Smooth muscle cell (in vitro differentiated cells): ENCODE measurements around the gene CPEB3. TPM values are rescaled to one million over a fixed set of nuclear protein-coding genes. Genes with fewer than 3 reads are reported as not detected.
A peak's percentile ranks its signal among the peaks of the same experiment; 100 is the strongest.

ENCODE experiments used
- DNase-seq: peaks from one replicate; lab custom pipeline; 2025; ENCODE audit not compliant: unreplicated experiment; lab: John Stamatoyannopoulos, UW
- H2AFZ ChIP-seq: fragments of 200-600 bp; sonication (generic); 2 replicates; pipeline ENCODE4 v1.6.0; 2016; ENCODE audit warnings: antibody characterized with exemption, low read depth, mild to moderate bottlenecking
- H3F3A ChIP-seq: fragments of 200-600 bp; sonication (generic); 2 replicates; pipeline ENCODE4 v1.6.0; 2017; ENCODE audit warnings: antibody characterized with exemption, low read depth
- H3K27ac ChIP-seq: fragments of 200-600 bp; sonication (generic); 2 replicates; pipeline ENCODE4 v1.5.1; 2016; ENCODE audit warnings: low read depth, mild to moderate bottlenecking
- H3K27me3 ChIP-seq: fragments of 200-600 bp; sonication (generic); 2 replicates; pipeline ENCODE4 v1.6.1; 2016; ENCODE audit warnings: low read depth, mild to moderate bottlenecking
- H3K36me3 ChIP-seq: fragments of 200-600 bp; sonication (generic); 2 replicates; pipeline ENCODE4 v1.5.1; 2016; ENCODE audit warnings: low read depth
- H3K4me1 ChIP-seq: fragments of 200-600 bp; sonication (generic); 2 replicates; pipeline ENCODE4 v1.5.1; 2016; ENCODE audit warnings: low read depth
- H3K4me2 ChIP-seq: fragments of 200-600 bp; sonication (generic); 2 replicates; pipeline ENCODE4 v1.6.0; 2016; ENCODE audit warnings: mild to moderate bottlenecking
- H3K4me3 ChIP-seq: fragments of 200-600 bp; sonication (generic); 2 replicates; pipeline ENCODE4 v1.5.1; 2016; ENCODE audit warnings: mild to moderate bottlenecking
- H3K79me2 ChIP-seq: fragments of 200-600 bp; sonication (generic); 2 replicates; pipeline ENCODE4 v1.6.0; 2016; ENCODE audit warnings: low read depth, mild to moderate bottlenecking
- H3K9ac ChIP-seq: fragments of 200-600 bp; sonication (generic); 2 replicates; pipeline ENCODE4 v1.6.0; 2016; ENCODE audit warnings: low read depth
- H3K9me3 ChIP-seq: fragments of 200-600 bp; sonication (generic); replicated peaks from 2 replicates; pipeline ENCODE4 v1.5.1; 2016; ENCODE audit warnings: low read depth
- H4K20me1 ChIP-seq: fragments of 200-600 bp; sonication (generic); 2 replicates; pipeline ENCODE4 v1.6.0; 2016; ENCODE audit warnings: low read depth
- WGBS: methylation state at CpG from one replicate; pipeline ENCODE4 v1.1.7; 2016; ENCODE audit warnings: low lambda C conversion rate; 5-methylcytosine and 5-hydroxymethylcytosine counted together
- polyA plus RNA-seq: library from polyadenylated mRNA; unstranded; fragments of >200 nt; fragmentation: Nextera tagmentation; extraction: Ambion mirVana; gene quantifications from 2 replicates; pipeline ENCODE4 v1.2.1, GENCODE V29; 2016
- total RNA-seq: library from RNA; depleted of rRNA; stranded (reverse); fragments of >200 nt; gene quantifications from 2 replicates; pipeline ENCODE4 v1.2.3, GENCODE V29; 2014
- TF ChIP-seq, protein P1 (sequence below): fragments of 200-600 bp; sonication (generic); IDR thresholded peaks from 2 replicates; pipeline ENCODE4 v1.5.1; 2017; ENCODE audit warnings: borderline replicate concordance, mild to moderate bottlenecking, antibody characterized with exemption; ENCODE audit not compliant: insufficient read depth, poor library complexity, severe bottlenecking

CPEB3 gene
- total and polyA plus RNA-seq, 2 experiments from 2014 or later, result 0.67 to 1.1 TPM

DNA sequence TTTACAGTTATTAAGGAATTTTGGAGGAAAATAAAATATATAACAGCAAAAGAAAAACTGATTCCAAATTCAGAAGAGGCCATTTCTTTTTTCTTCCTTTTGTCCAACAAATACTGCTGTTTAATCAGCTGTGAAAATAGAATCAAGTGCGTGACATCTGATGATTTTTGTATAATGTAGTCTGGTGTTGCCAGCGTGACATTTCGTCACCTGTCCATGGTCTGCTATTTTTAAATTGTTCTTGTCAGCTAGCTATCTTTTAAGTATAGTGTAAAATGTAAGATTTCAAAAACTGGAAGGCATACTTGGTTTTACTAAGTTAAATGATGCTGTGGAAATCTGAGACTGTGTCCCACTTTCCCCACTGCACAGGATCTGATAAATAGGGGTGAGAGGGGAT, 105.9 kb downstream of the CPEB3 start:
- Histone ChIP-seq H3K27ac (no peak overlapping the region), H3K4me2 (no peak overlapping the region), H3K4me1 (no peaks in the 10 kb centered on the region), H3F3A (no peaks in the 10 kb centered on the region), H4K20me1 (no peaks in the 10 kb centered on the region), H3K79me2 (no peaks in the 10 kb centered on the region), H3K4me3 (no peak overlapping the region), H2AFZ (no peak overlapping the region), H3K9ac (no peak overlapping the region), H3K36me3 (no peaks in the 10 kb centered on the region), H3K27me3 (no peaks in the 10 kb centered on the region), H3K9me3 (no peaks in the 10 kb centered on the region)
- no peak for DNase-seq
- TF ChIP-seq, protein P1, sequence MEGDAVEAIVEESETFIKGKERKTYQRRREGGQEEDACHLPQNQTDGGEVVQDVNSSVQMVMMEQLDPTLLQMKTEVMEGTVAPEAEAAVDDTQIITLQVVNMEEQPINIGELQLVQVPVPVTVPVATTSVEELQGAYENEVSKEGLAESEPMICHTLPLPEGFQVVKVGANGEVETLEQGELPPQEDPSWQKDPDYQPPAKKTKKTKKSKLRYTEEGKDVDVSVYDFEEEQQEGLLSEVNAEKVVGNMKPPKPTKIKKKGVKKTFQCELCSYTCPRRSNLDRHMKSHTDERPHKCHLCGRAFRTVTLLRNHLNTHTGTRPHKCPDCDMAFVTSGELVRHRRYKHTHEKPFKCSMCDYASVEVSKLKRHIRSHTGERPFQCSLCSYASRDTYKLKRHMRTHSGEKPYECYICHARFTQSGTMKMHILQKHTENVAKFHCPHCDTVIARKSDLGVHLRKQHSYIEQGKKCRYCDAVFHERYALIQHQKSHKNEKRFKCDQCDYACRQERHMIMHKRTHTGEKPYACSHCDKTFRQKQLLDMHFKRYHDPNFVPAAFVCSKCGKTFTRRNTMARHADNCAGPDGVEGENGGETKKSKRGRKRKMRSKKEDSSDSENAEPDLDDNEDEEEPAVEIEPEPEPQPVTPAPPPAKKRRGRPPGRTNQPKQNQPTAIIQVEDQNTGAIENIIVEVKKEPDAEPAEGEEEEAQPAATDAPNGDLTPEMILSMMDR, result no peak
- 97% methylated on average over 3 of the region's 3 CpGs for WGBS

DNA sequence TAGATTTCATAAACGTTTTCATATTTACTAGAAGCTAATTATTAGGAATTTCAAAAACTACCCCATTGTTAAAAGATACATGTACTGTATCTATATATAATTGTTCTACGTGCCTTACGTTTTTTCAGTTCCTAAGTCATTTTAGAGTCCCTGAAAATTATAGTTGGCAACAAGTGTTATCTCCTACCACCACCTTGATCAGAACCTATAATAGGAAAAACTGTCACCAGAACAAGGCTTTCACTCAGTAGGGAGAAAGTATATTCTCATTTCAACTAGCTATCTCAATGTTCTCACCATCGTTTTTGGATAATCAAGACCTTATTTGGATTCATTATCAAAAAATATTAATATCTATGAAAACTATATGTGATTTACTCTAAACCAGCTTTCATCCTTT, 107.7 kb downstream of the CPEB3 start:
- Histone ChIP-seq H3K79me2 (no peaks in the 10 kb centered on the region), H3K4me1 (no peaks in the 10 kb centered on the region), H4K20me1 (no peaks in the 10 kb centered on the region), H3K9ac (no peak overlapping the region), H3K9me3 (no peaks in the 10 kb centered on the region), H3K4me3 (no peak overlapping the region), H3F3A (no peaks in the 10 kb centered on the region), H2AFZ (no peak overlapping the region), H3K27ac (no peak overlapping the region), H3K27me3 (no peaks in the 10 kb centered on the region), H3K36me3 (no peaks in the 10 kb centered on the region), H3K4me2 (no peak overlapping the region)
- no peak for DNase-seq
- WGBS, result 93% methylated on average over 4 of the region's 4 CpGs
- TF ChIP-seq, protein P1, result no peak

DNA sequence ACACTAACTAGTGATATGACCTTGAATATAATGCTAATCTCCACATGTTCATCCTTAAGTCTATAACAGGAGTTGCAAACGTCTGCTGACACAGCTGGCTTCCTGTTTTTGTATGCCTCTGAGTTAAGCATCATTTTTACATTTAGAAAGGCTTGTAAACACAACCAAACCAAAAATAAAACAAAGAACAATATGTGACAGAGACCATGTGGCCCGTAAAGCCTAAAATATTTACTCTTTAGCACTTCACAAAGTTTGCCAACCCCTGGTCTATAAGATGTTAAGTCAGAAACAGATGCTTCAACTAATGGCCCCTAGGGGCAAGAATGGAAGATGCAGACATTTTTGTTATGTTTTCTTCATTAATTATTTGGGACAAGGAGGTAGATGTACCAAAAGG, 109.3 kb downstream of the CPEB3 start:
- TF ChIP-seq, protein P1, result peak; percentile 34
- Histone ChIP-seq H2AFZ (no peak overlapping the region), H3K4me3 (no peak overlapping the region), H3K9ac (no peak overlapping the region), H3K27ac (no peak overlapping the region), H3K4me1 (no peaks in the 10 kb centered on the region), H3F3A (no peaks in the 10 kb centered on the region), H3K4me2 (no peak overlapping the region), H3K79me2 (no peaks in the 10 kb centered on the region), H4K20me1 (no peaks in the 10 kb centered on the region), H3K36me3 (no peaks in the 10 kb centered on the region), H3K27me3 (no peaks in the 10 kb centered on the region), H3K9me3 (no peaks in the 10 kb centered on the region)
- DNase-seq, result no peak
- 38% methylated on average over 2 of the region's 2 CpGs for WGBS

DNA sequence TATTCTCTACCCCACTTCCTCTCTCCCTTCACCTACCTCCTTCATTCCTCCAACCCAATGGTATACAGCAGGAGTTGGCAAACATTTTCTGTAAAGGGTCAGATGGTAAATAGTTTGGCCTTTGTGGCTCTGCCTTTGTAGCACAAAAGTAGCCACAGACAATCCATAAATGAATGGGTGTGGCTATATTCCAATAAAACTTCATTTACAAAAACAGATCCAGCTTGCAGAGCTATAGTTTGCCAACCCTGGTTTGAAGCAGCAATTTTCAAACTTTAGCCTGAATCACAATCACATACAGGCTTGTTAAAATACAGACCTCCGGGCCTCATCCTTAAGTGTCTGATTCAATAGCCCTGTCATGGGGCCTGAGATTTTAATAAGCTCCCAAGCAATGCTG, 110.5 kb downstream of the CPEB3 start:
- Histone ChIP-seq H3K27me3 (no peaks in the 10 kb centered on the region), H3K36me3 (no peaks in the 10 kb centered on the region), H2AFZ (no peak overlapping the region), H4K20me1 (no peaks in the 10 kb centered on the region), H3K9me3 (no peaks in the 10 kb centered on the region), H3F3A (no peaks in the 10 kb centered on the region), H3K27ac (no peak overlapping the region), H3K9ac (no peak overlapping the region), H3K4me3 (no peak overlapping the region), H3K4me2 (no peak overlapping the region), H3K79me2 (no peaks in the 10 kb centered on the region), H3K4me1 (no peaks in the 10 kb centered on the region)
- TF ChIP-seq, protein P1, result no peak
- no peak for DNase-seq
- WGBS, result 58% methylated on average over 1 of the region's 1 CpG
